ENCODE measurements around the gene TES.

Gene TES

DNA sequence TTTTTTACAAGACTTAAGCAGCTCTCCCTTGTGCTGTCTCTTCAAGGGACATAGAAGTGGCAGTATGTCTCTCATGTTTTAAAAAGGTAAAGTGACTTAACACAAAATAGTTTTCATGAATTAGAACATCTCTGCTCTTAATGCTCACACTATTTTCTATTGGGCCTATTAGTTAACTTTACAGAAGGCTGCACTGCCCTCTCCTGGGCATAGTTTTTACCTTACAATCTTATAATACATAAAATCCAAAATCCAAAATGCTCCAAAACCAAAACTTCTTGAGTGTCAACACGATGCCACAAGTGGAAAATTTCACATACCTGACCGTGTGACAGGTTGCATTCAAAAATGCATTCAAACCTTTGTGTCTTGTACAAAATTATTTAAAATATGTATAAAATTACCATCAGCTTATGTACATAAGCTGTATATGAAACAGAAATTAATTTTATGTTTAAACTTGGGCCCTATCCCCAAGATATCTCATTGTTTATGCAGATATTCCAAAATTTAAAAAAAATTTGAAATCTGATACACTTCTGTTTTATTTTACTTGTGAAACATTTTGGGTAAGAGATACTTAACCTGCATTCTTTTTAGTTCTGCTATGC is 25.8 kb downstream of the TES start:
- no peak overlapping the region for H2AFZ ChIP-seq (ENCODE audit: low read depth)
- H3K4me3 ChIP-seq (IDR thresholded peaks at IDR 0.05; ENCODE audit: insufficient read depth, low read depth, low read length): no peak overlapping the region
- no peaks in the 10 kb centered on the region for H4K20me1 ChIP-seq (ENCODE audit: insufficient read depth)
- peak; percentile 83 for TF ChIP-seq CTCF (conservative IDR thresholded peaks at IDR 0.05; ENCODE audit: low read depth, low read length)
- no peak overlapping the region for H3K27ac ChIP-seq
- no peaks in the 10 kb centered on the region for H3K36me3 ChIP-seq (ENCODE audit: insufficient read depth)
- no peak overlapping the region for H3K9ac ChIP-seq
- peaks cover 25% of the 10 kb centered on the region for H3K4me1 ChIP-seq (ENCODE audit: low read depth, poor library complexity, severe bottlenecking)
- peaks cover 43% of the 10 kb centered on the region; the same call in 1 of the 2 replicates for H3K79me2 ChIP-seq (ENCODE audit: insufficient read depth, low read depth)
- H3K4me2 ChIP-seq: no peak overlapping the region
- no peaks in the 10 kb centered on the region for H3K27me3 ChIP-seq (ENCODE audit: insufficient read depth, low read depth)

DNA sequence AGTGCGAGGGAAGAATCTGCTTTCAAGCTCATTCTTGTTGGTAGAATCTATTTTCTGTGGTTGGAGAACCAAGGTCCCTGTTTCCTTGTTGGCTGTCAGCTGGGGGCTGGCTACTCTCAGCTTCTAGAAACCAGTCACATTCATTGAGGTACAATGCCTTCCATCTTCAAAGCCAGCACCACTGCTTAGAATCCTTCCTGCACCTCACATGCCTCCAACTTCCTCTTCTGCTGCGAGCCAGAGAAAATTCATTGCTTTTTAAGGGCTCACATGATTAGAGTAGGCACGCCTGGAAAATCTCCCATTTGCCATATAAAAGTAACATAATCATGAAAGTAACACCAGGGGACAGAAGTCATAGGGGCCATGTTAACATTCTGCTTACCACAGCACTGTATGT is 28.7 kb downstream of the TES start:
- H3K79me2 ChIP-seq (ENCODE audit: insufficient read depth, low read depth): 0 out of 2 replicates have a peak, but pooled peaks cover 16% of the 10 kb centered on the region
- H3K9ac ChIP-seq: no peak overlapping the region
- no peak overlapping the region for H3K27ac ChIP-seq
- no peaks in the 10 kb centered on the region for H4K20me1 ChIP-seq (ENCODE audit: insufficient read depth)
- TF ChIP-seq CTCF (conservative IDR thresholded peaks at IDR 0.05; ENCODE audit: low read depth, low read length): no peak
- H3K4me1 ChIP-seq (ENCODE audit: low read depth, poor library complexity, severe bottlenecking): no peaks in the 10 kb centered on the region
- H3K36me3 ChIP-seq (ENCODE audit: insufficient read depth): no peaks in the 10 kb centered on the region
- H3K4me3 ChIP-seq (IDR thresholded peaks at IDR 0.05; ENCODE audit: insufficient read depth, low read depth, low read length): no peak overlapping the region
- H3K4me2 ChIP-seq: no peak overlapping the region
- no peaks in the 10 kb centered on the region for H3K27me3 ChIP-seq (ENCODE audit: insufficient read depth, low read depth)
- H2AFZ ChIP-seq (ENCODE audit: low read depth): no peak overlapping the region

DNA sequence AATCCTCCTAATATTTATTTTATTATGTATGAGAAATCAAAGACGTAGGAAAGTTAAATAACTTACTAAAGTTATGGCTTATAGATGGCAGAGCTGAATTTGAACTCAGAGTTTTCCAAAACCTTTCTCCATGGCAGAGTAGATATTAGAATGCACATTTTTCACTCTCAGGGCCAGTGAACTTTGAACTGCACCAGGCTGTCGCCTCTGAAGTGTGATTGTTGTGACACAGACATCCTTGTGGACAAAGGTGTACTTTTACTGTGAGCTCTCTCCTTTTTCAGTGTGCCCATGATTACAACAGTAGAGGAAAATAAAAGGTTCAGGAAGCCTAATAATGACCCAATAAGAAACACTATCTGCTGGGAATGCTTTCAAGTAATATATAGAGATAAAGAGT is 29.1 kb downstream of the TES start:
- Histone ChIP-seq H3K36me3 (ENCODE audit: insufficient read depth) (no peaks in the 10 kb centered on the region), H4K20me1 (ENCODE audit: insufficient read depth) (no peaks in the 10 kb centered on the region), H3K9ac (no peak overlapping the region), H3K27ac (no peak overlapping the region), H3K79me2 (ENCODE audit: insufficient read depth, low read depth) (0 out of 2 replicates have a peak, but pooled peaks cover 13% of the 10 kb centered on the region), H2AFZ (ENCODE audit: low read depth) (no peak overlapping the region), H3K4me1 (ENCODE audit: low read depth, poor library complexity, severe bottlenecking) (no peaks in the 10 kb centered on the region), H3K4me3 (IDR thresholded peaks at IDR 0.05; ENCODE audit: insufficient read depth, low read depth, low read length) (no peak overlapping the region), H3K27me3 (ENCODE audit: insufficient read depth, low read depth) (no peaks in the 10 kb centered on the region), H3K4me2 (no peak overlapping the region)
- TF ChIP-seq CTCF (conservative IDR thresholded peaks at IDR 0.05; ENCODE audit: low read depth, low read length): no peak

DNA sequence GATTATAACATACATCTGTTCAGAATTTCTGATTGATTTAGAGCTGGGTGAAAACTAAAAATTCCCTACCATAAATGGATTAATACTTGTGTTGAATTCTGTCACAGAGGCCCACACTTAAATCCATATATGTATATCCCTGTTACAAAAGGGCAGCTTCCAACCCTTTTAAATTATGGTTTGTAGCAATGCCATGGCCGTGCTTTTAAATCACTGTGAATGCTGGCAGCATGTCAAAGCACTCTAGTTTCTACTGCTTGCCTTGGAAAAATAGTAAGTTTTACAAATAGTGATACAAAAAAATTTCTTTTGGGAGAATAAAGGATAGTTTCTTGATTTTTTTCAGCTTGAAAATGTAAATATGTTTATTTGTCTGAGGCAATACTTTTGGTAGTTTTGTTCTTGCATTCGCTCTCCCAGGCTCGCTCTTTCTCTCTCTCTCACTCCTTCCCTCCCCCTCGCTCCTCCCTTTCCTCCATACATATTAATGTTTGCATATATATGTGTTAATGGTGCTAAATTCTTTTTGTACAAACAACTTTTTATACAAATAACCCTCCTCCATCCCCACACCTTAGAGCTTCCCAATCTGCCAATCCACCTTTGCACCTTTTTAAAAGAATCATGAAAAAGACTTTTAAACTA is 29.8 kb downstream of the TES start:
- no peak overlapping the region for H3K27ac ChIP-seq
- H3K9ac ChIP-seq: no peak overlapping the region
- TF ChIP-seq CTCF (conservative IDR thresholded peaks at IDR 0.05; ENCODE audit: low read depth, low read length): no peak
- H2AFZ ChIP-seq (ENCODE audit: low read depth): no peak overlapping the region
- no peaks in the 10 kb centered on the region for H4K20me1 ChIP-seq (ENCODE audit: insufficient read depth)
- H3K36me3 ChIP-seq (ENCODE audit: insufficient read depth): no peaks in the 10 kb centered on the region
- H3K27me3 ChIP-seq (ENCODE audit: insufficient read depth, low read depth): no peaks in the 10 kb centered on the region
- H3K4me3 ChIP-seq (IDR thresholded peaks at IDR 0.05; ENCODE audit: insufficient read depth, low read depth, low read length): no peak overlapping the region
- H3K4me2 ChIP-seq: no peak overlapping the region
- H3K79me2 ChIP-seq (ENCODE audit: insufficient read depth, low read depth): 0 out of 2 replicates have a peak, but pooled peaks cover 11% of the 10 kb centered on the region
- H3K4me1 ChIP-seq (ENCODE audit: low read depth, poor library complexity, severe bottlenecking): no peaks in the 10 kb centered on the region
